Measurements from ENCODE around the gene PLA2G6. TPM values are rescaled to one million over a fixed set of nuclear protein-coding genes. Genes with fewer than 3 reads are reported as not detected.

The PLA2G6 gene
- total RNA-seq, 1 donor from 2014 or later: 41.6 TPM

DNA sequence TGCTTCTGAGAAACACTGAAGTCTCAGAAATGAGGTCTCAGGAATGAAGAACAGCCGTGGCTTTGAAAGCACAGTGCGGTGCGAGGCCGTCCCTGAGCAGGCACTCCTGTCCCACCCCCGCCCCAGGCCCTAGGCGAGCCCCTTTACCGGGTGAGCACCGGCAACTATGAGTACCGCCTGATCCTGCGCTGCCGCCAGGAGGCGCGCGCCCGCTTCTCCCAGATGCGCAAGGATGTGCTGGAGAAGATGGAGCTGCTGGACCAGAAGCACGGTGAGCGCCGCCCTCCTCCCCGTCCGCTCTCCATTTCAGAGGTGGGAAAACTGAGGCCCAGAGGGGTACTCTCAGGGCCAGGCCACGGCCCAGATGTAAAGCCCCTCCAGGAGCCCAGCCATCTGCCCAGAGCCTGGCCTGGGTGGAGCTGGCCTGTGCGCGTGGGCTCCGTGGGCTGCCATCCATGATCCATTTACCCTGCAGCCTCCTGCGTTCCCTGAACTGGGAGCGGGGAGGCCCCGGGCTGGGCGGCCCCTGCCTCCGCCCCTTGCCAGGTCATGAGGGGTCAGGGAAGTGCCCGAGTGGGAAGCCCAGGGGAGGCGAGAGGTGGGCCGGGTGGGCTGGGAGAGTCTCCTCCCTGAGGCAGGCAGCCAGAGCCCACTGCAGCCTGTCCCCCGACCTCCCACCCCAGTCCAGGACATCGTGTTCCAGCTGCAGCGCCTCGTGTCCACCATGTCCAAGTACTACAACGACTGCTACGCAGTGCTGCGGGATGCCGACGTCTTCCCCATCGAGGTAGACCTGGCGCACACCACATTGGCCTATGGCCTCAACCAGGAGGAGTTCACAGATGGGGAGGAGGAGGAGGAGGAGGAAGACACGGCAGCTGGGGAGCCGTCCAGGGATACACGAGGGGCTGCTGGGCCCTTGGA, 107.2 kb downstream of the PLA2G6 start:
- Mint-ChIP-seq H3K27me3 (ENCODE audit: unreplicated experiment) (no peaks in the 10 kb centered on the region), H3K27ac (ENCODE audit: unreplicated experiment) (no peak overlapping the region), H3K4me1 (ENCODE audit: unreplicated experiment) (peaks cover 7% of the 10 kb centered on the region), H3K4me3 (ENCODE audit: unreplicated experiment) (no peak overlapping the region), H3K36me3 (ENCODE audit: unreplicated experiment) (peaks cover 7% of the 10 kb centered on the region), H3K9me3 (ENCODE audit: unreplicated experiment) (no peaks in the 10 kb centered on the region)
- TF ChIP-seq CTCF (IDR thresholded peaks at IDR 0.05): peak; percentile 27
- DNase-seq (ENCODE audit: extremely low spot score, unreplicated experiment): no peak

DNA sequence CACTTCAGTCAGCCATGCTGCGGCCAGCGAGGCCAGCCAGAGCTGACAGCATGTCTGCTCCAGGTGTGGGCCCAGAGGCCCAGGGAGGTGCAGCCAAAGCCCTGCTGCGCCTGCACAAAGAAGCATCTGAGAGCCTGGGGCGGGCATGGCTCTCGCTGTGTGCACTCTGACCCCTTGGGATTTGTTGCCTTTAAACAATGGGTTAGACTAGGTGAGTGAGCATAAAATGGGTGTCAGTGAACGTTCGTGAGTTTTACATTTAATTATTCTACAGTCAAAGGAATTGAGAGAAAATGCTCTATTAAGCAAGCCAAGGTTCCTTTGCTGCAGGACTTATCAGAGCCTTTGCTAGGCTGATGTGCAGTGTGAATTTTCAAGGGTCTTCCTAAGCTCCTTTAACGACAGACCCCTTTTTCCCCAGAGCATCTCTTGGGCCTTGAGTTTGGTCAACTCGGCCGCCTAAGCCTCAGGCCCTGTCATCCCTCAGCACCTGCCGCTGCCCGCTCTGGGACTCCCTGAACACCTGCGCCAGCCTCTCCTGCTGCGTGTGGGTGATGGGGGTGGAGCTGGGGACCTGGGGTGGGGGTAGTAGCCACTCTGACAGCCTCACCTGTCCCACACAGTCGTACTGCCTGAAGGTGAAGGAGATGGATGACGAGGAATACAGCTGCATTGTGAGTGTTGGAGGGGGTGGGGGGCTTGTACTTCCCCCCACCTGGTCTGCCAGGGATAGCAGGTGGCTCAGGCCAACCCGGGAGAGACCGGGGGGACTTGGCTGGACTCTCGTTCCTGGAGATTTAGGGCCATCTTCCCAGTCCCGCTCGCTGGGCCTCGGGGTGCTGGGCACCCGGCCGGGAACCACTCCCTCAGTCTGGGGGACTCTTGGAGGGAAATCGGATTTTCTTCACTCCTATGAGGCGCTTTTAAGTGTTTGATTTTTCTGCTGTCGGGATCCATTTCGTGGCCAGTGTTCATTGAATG, 108.2 kb downstream of the PLA2G6 start:
- Mint-ChIP-seq H3K4me1 (ENCODE audit: unreplicated experiment) (peaks cover 10% of the 10 kb centered on the region), H3K27ac (ENCODE audit: unreplicated experiment) (no peak overlapping the region), H3K36me3 (ENCODE audit: unreplicated experiment) (peaks cover 7% of the 10 kb centered on the region), H3K27me3 (ENCODE audit: unreplicated experiment) (no peaks in the 10 kb centered on the region), H3K9me3 (ENCODE audit: unreplicated experiment) (no peaks in the 10 kb centered on the region), H3K4me3 (ENCODE audit: unreplicated experiment) (no peak overlapping the region)
- DNase-seq (ENCODE audit: extremely low spot score, unreplicated experiment): no peak
- TF ChIP-seq CTCF (IDR thresholded peaks at IDR 0.05): no peak

- H3K4me3 Mint-ChIP-seq (ENCODE audit: unreplicated experiment): no peak overlapping the region
Observed at GRCh38 chr22:38072322-38073149, 109.1 kb downstream of the PLA2G6 start.

More at GRCh38 chr22:38072322-38073149, 109.1 kb downstream of the PLA2G6 start:
- Mint-ChIP-seq H3K9me3 (ENCODE audit: unreplicated experiment) (no peaks in the 10 kb centered on the region), H3K4me1 (ENCODE audit: unreplicated experiment) (peaks cover 10% of the 10 kb centered on the region), H3K27me3 (ENCODE audit: unreplicated experiment) (no peaks in the 10 kb centered on the region), H3K36me3 (ENCODE audit: unreplicated experiment) (peaks cover 7% of the 10 kb centered on the region), H3K27ac (ENCODE audit: unreplicated experiment) (no peak overlapping the region)
- no peak for DNase-seq (ENCODE audit: extremely low spot score, unreplicated experiment)
- TF ChIP-seq CTCF (IDR thresholded peaks at IDR 0.05): no peak

All from osteocyte (in vitro differentiated cells).